ENCODE results near the gene BCR.

- TF ChIP-seq POLR2A (IDR thresholded peaks at IDR 0.05), result no peak
- TF ChIP-seq, protein P1, sequence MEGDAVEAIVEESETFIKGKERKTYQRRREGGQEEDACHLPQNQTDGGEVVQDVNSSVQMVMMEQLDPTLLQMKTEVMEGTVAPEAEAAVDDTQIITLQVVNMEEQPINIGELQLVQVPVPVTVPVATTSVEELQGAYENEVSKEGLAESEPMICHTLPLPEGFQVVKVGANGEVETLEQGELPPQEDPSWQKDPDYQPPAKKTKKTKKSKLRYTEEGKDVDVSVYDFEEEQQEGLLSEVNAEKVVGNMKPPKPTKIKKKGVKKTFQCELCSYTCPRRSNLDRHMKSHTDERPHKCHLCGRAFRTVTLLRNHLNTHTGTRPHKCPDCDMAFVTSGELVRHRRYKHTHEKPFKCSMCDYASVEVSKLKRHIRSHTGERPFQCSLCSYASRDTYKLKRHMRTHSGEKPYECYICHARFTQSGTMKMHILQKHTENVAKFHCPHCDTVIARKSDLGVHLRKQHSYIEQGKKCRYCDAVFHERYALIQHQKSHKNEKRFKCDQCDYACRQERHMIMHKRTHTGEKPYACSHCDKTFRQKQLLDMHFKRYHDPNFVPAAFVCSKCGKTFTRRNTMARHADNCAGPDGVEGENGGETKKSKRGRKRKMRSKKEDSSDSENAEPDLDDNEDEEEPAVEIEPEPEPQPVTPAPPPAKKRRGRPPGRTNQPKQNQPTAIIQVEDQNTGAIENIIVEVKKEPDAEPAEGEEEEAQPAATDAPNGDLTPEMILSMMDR (IDR thresholded peaks at IDR 0.05), result no peak
Observed at GRCh38 chr22:23213022-23213555, 32.8 kb downstream of the BCR start.
